Smooth muscle cell (in vitro differentiated cells): ENCODE results near the gene XAF1. TPM values are rescaled to one million over a fixed set of nuclear protein-coding genes. Genes with fewer than 3 reads are reported as not detected.

ENCODE experiments used
- DNase-seq: peaks from one replicate; lab custom pipeline; 2025; ENCODE audit not compliant: unreplicated experiment; lab: John Stamatoyannopoulos, UW
- H2AFZ ChIP-seq: fragments of 200-600 bp; sonication (generic); 2 replicates; pipeline ENCODE4 v1.6.0; 2016; ENCODE audit warnings: antibody characterized with exemption, low read depth, mild to moderate bottlenecking
- H3F3A ChIP-seq: fragments of 200-600 bp; sonication (generic); 2 replicates; pipeline ENCODE4 v1.6.0; 2017; ENCODE audit warnings: antibody characterized with exemption, low read depth
- H3K27ac ChIP-seq: fragments of 200-600 bp; sonication (generic); 2 replicates; pipeline ENCODE4 v1.5.1; 2016; ENCODE audit warnings: low read depth, mild to moderate bottlenecking
- H3K27me3 ChIP-seq: fragments of 200-600 bp; sonication (generic); 2 replicates; pipeline ENCODE4 v1.6.1; 2016; ENCODE audit warnings: low read depth, mild to moderate bottlenecking
- H3K36me3 ChIP-seq: fragments of 200-600 bp; sonication (generic); 2 replicates; pipeline ENCODE4 v1.5.1; 2016; ENCODE audit warnings: low read depth
- H3K4me1 ChIP-seq: fragments of 200-600 bp; sonication (generic); 2 replicates; pipeline ENCODE4 v1.5.1; 2016; ENCODE audit warnings: low read depth
- H3K4me2 ChIP-seq: fragments of 200-600 bp; sonication (generic); 2 replicates; pipeline ENCODE4 v1.6.0; 2016; ENCODE audit warnings: mild to moderate bottlenecking
- H3K4me3 ChIP-seq: fragments of 200-600 bp; sonication (generic); 2 replicates; pipeline ENCODE4 v1.5.1; 2016; ENCODE audit warnings: mild to moderate bottlenecking
- H3K79me2 ChIP-seq: fragments of 200-600 bp; sonication (generic); 2 replicates; pipeline ENCODE4 v1.6.0; 2016; ENCODE audit warnings: low read depth, mild to moderate bottlenecking
- H3K9ac ChIP-seq: fragments of 200-600 bp; sonication (generic); 2 replicates; pipeline ENCODE4 v1.6.0; 2016; ENCODE audit warnings: low read depth
- H3K9me3 ChIP-seq: fragments of 200-600 bp; sonication (generic); replicated peaks from 2 replicates; pipeline ENCODE4 v1.5.1; 2016; ENCODE audit warnings: low read depth
- H4K20me1 ChIP-seq: fragments of 200-600 bp; sonication (generic); 2 replicates; pipeline ENCODE4 v1.6.0; 2016; ENCODE audit warnings: low read depth
- CTCF ChIP-seq: fragments of 200-600 bp; sonication (generic); IDR thresholded peaks from 2 replicates; pipeline ENCODE4 v1.5.1; 2017; ENCODE audit warnings: borderline replicate concordance, mild to moderate bottlenecking, antibody characterized with exemption; ENCODE audit not compliant: insufficient read depth, poor library complexity, severe bottlenecking
- WGBS: methylation state at CpG from one replicate; pipeline ENCODE4 v1.1.7; 2016; ENCODE audit warnings: low lambda C conversion rate; 5-methylcytosine and 5-hydroxymethylcytosine counted together
- polyA plus RNA-seq: library from polyadenylated mRNA; unstranded; fragments of >200 nt; fragmentation: Nextera tagmentation; extraction: Ambion mirVana; gene quantifications from 2 replicates; pipeline ENCODE4 v1.2.1, GENCODE V29; 2016
- total RNA-seq: library from RNA; depleted of rRNA; stranded (reverse); fragments of >200 nt; gene quantifications from 2 replicates; pipeline ENCODE4 v1.2.3, GENCODE V29; 2014

XAF1 gene
- total and polyA plus RNA-seq, 2 experiments from 2014 or later = 3.1 to 3.9 TPM

- WGBS = 71% methylated on average over 12 of the region's 12 CpGs
- Histone ChIP-seq H3K4me3 (no peak overlapping the region), H3K36me3 (no peaks in the 10 kb centered on the region), H3K79me2 (no peaks in the 10 kb centered on the region), H3F3A (no peaks in the 10 kb centered on the region), H2AFZ (no peak overlapping the region), H3K27ac (no peak overlapping the region), H3K4me2 (no peak overlapping the region), H3K9me3 (no peaks in the 10 kb centered on the region), H3K27me3 (peaks cover 18% of the 10 kb centered on the region), H3K4me1 (no peaks in the 10 kb centered on the region), H4K20me1 (no peaks in the 10 kb centered on the region), H3K9ac (no peak overlapping the region)
- DNase-seq = no peak
- no peak for TF ChIP-seq CTCF
These were observed 47.4 kb upstream of the XAF1 start for GRCh38 chr17:6708357-6708961.

- H4K20me1 ChIP-seq = no peaks in the 10 kb centered on the region
- no peaks in the 10 kb centered on the region for H3K9me3 ChIP-seq
- no peaks in the 10 kb centered on the region for H3F3A ChIP-seq
- DNase-seq = no peak
- WGBS = 92% methylated on average over 11 of the region's 11 CpGs
- H3K79me2 ChIP-seq = no peaks in the 10 kb centered on the region
- H3K36me3 ChIP-seq = no peaks in the 10 kb centered on the region
- no peaks in the 10 kb centered on the region for H3K4me1 ChIP-seq
- H3K9ac ChIP-seq = no peak overlapping the region
- no peak overlapping the region for H3K4me3 ChIP-seq
- H2AFZ ChIP-seq = no peak overlapping the region
- peaks cover 29% of the 10 kb centered on the region for H3K27me3 ChIP-seq
- H3K4me2 ChIP-seq = no peak overlapping the region
- no peak overlapping the region for H3K27ac ChIP-seq
- TF ChIP-seq CTCF = no peak
These were observed 45.5 kb upstream of the XAF1 start for GRCh38 chr17:6710317-6710716.

GRCh38 chr17:6711081-6711674 is 44.7 kb upstream of the XAF1 start:
- Histone ChIP-seq H3K27ac (no peak overlapping the region), H3K36me3 (no peaks in the 10 kb centered on the region), H3K4me2 (no peak overlapping the region), H3K27me3 (peaks cover 29% of the 10 kb centered on the region), H2AFZ (no peak overlapping the region), H3K9me3 (no peaks in the 10 kb centered on the region), H3K4me1 (no peaks in the 10 kb centered on the region), H3K4me3 (no peak overlapping the region), H3F3A (no peaks in the 10 kb centered on the region), H4K20me1 (no peaks in the 10 kb centered on the region), H3K79me2 (no peaks in the 10 kb centered on the region), H3K9ac (no peak overlapping the region)
- no peak for DNase-seq
- no peak for TF ChIP-seq CTCF
- WGBS = 93% methylated on average over 7 of the region's 7 CpGs

GRCh38 chr17:6711681-6712057 is 44.2 kb upstream of the XAF1 start:
- H2AFZ ChIP-seq = no peak overlapping the region
- H3K9ac ChIP-seq = no peak overlapping the region

More at GRCh38 chr17:6711681-6712057, 44.2 kb upstream of the XAF1 start:
- H4K20me1 ChIP-seq = no peaks in the 10 kb centered on the region
- H3K4me2 ChIP-seq = no peak overlapping the region
- H3K79me2 ChIP-seq = no peaks in the 10 kb centered on the region
- no peaks in the 10 kb centered on the region for H3K4me1 ChIP-seq
- DNase-seq = no peak
- H3F3A ChIP-seq = no peaks in the 10 kb centered on the region
- no peak for TF ChIP-seq CTCF
- no peak overlapping the region for H3K4me3 ChIP-seq
- H3K27me3 ChIP-seq = peaks cover 28% of the 10 kb centered on the region
- no peaks in the 10 kb centered on the region for H3K36me3 ChIP-seq
- no peaks in the 10 kb centered on the region for H3K9me3 ChIP-seq
- 89% methylated on average over 2 of the region's 2 CpGs for WGBS
- H3K27ac ChIP-seq = no peak overlapping the region
